K562 (cell line): ENCODE data around the gene SAMD8. TPM values are rescaled to one million over a fixed set of nuclear protein-coding genes. Genes with fewer than 3 reads are reported as not detected.

Source experiments
- ARNT ChIP-seq, 2 experiments: fragments of 450-650 bp; IDR thresholded peaks; 2 replicates each; pipeline ENCODE4 v1.6.1; 2016; ENCODE audit warnings: mild to moderate bottlenecking in 1 of 2
- FOXK1 ChIP-seq: sonication (generic); formaldehyde crosslinking; IDR thresholded peaks from 2 replicates; pipeline ENCODE4 v1.8.0; 2022; ENCODE audit warnings: missing genetic modification reagents, mild to moderate bottlenecking, borderline replicate concordance
- HDAC1 ChIP-seq, 2 experiments: fragments of 450-650 bp; IDR thresholded peaks; 2 replicates each; pipeline ENCODE4 v1.6.1; 2016 to 2017; ENCODE audit warnings: inconsistent platforms in 1 of 2, mild to moderate bottlenecking in 1 of 2, moderate library complexity in 1 of 2
- IRF9 ChIP-seq: fragments of 450-650 bp; IDR thresholded peaks from 2 replicates; pipeline ENCODE4 v1.6.1; 2016; ENCODE audit warnings: missing biosample characterization, missing genetic modification characterization
- ZNF41 ChIP-seq: fragments of 250-450 bp; sonication (Bioruptor Pico); conservative IDR thresholded peaks from 2 replicates; pipeline ENCODE4 v1.4.0; 2020; ENCODE audit warnings: mild to moderate bottlenecking
- polyA plus RNA-seq, 8 experiments: library from polyadenylated mRNA; depleted of rRNA in 4 of 8; stranded (reverse) in 5 of 8; unstranded in 3 of 8; fragments of >200 nt; fragmentation: Nextera tagmentation in 2 of 8; fragmentation: Illumina TruSeq in 1 of 8; extraction: Ambion mirVana in 2 of 8; extraction: Trizol in 1 of 8; gene quantifications; 2 replicates each; pipeline versions ENCODE4 v1.2.1 to v1.2.3, GENCODE V29; 2011 to 2014; ENCODE audit warnings: inconsistent platforms in 1 of 8, missing spikeins in 1 of 8
- total RNA-seq, 7 experiments: library from RNA; depleted of rRNA in 6 of 7; stranded (reverse); fragments of >200 nt in 6 of 7; fragmentation: Illumina TruSeq in 2 of 7; extraction: Trizol in 2 of 7; gene quantifications; 2 replicates each; pipeline versions ENCODE4 v1.2.1 to v1.2.3, GENCODE V29; 2011 to 2021; ENCODE audit warnings: low replicate concordance in 1 of 7
- TF ChIP-seq, protein P1 (sequence below): IDR thresholded peaks from 2 replicates; pipeline ENCODE4 v1.6.1; 2011; ENCODE audit warnings: borderline replicate concordance, low read depth, mild to moderate bottlenecking, moderate library complexity, low read length; ENCODE audit not compliant: insufficient read depth, poor library complexity, severe bottlenecking

Gene SAMD8
- total and polyA plus RNA-seq, 9 of the 15 experiments (the other 6 are each of a cell fraction or from before 2014, with no cell fraction given) = 2.7 to 16.1 (median 6.2) TPM

- TF ChIP-seq IRF9 (tag) (no peak), ZNF41 (CRISPR knock-in tag) (no peak), ARNT (IDR thresholded peaks at IDR 0.05) (no peak), FOXK1 (no peak), HDAC1 (IDR thresholded peaks at IDR 0.05) (no peak)
- TF ChIP-seq, protein P1, sequence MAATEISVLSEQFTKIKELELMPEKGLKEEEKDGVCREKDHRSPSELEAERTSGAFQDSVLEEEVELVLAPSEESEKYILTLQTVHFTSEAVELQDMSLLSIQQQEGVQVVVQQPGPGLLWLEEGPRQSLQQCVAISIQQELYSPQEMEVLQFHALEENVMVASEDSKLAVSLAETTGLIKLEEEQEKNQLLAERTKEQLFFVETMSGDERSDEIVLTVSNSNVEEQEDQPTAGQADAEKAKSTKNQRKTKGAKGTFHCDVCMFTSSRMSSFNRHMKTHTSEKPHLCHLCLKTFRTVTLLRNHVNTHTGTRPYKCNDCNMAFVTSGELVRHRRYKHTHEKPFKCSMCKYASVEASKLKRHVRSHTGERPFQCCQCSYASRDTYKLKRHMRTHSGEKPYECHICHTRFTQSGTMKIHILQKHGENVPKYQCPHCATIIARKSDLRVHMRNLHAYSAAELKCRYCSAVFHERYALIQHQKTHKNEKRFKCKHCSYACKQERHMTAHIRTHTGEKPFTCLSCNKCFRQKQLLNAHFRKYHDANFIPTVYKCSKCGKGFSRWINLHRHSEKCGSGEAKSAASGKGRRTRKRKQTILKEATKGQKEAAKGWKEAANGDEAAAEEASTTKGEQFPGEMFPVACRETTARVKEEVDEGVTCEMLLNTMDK = no peak
- TF ChIP-seq, all 486 proteins: peak for 14
These were observed 48.8 kb upstream of the SAMD8 start (continued) for GRCh38 chr10:75062506-75063299.
